Activated naive CD4-positive, alpha-beta T cell (primary cell): ENCODE results near the gene ZDHHC8.

Source experiments
- DNase-seq, 4 experiments: peaks; one replicate each; lab custom pipeline; 2025; lab: John Stamatoyannopoulos, UW

Gene ZDHHC8

GRCh38 chr22:20193761-20194494 lies 62.3 kb downstream of the ZDHHC8 start:
- no peak for DNase-seq

GRCh38 chr22:20194681-20195593 lies 63.3 kb downstream of the ZDHHC8 start:
- DNase-seq = no peak

GRCh38 chr22:20196094-20196842 lies 64.7 kb downstream of the ZDHHC8 start:
- no peak for DNase-seq
